ENCODE results near the gene PHAF1.
"Not testable (repeated sequence)": the region's sequence is repeated elsewhere in the genome, so short reads cannot be mapped to it uniquely, and the experiment has no call there.

PHAF1 gene

DNA sequence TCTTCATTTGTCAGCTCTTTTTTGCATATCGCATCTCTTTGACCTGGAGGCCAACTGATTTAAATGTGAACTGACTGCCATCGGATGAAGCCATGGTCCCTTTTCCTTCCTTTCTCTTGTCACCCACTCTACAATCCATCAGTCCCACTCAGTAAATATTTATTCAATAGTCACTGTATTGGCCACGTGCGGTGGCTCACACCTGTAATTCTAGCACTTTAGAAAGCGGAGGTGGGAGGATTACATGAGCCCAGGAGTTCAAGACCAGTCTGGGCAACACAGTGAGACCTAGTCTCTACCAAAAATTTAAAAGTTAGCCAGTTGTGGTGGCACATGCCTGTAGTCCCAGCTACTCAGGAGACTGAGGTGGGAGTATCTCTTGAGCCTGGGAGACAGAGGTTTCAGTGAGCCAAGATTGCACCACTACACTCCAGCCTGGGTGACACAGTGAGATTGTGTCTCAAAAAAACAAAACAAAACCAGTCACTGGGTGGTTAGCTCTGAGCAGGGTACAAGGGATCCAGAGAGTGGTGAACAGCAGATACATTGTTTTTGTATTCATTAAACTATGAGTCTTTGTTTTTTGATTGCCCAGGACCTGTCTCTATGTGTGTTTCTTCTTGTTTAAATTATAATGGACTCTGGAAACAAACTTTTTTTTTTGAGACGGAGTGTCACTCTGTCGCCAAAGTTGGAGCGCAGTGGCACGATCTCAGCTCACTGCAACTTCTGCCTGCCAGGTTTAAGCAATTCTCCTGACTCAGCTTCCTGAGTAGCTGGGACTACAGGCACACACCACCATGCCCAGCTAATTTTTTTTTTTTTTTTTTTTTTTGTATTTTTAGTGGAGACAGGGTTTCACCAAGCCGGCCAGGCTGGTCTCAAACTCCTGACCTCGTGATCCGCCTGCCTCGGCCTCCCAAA is 6.9 kb downstream of the PHAF1 start:
- Histone ChIP-seq H3K27ac (ENCODE audit: low read length) (no peak overlapping the region), H3K9ac (ENCODE audit: low read depth, low read length) (no peak overlapping the region), H3K4me2 (ENCODE audit: insufficient read depth, low read length) (no peak overlapping the region), H3K27me3 (ENCODE audit: insufficient read depth, low read length, poor library complexity) (no peaks in the 10 kb centered on the region), H4K20me1 (ENCODE audit: insufficient read depth, low read length) (peaks cover 19% of the 10 kb centered on the region; the same call in 1 of the 2 replicates), H3K4me3 (ENCODE audit: low read depth in 1 of 2, low read length in 2 of 2) (no peak overlapping the region), H3K36me3 (ENCODE audit: insufficient read depth, low read length) (peaks cover 26% of the 10 kb centered on the region), H3K9me3 (ENCODE audit: insufficient read depth, low read length, severe bottlenecking) (no peaks in the 10 kb centered on the region), H3K4me1 (ENCODE audit: insufficient read depth, low read length) (peaks cover 12% of the 10 kb centered on the region), H3K79me2 (ENCODE audit: insufficient read depth, low read length) (peaks cover 76% of the 10 kb centered on the region), H2AFZ (ENCODE audit: low read depth, low read length) (no peak overlapping the region)
- no peak for ATAC-seq (ENCODE audit: insufficient read depth, low read depth)
- DNase-seq: no peak
- TF ChIP-seq, protein P1, sequence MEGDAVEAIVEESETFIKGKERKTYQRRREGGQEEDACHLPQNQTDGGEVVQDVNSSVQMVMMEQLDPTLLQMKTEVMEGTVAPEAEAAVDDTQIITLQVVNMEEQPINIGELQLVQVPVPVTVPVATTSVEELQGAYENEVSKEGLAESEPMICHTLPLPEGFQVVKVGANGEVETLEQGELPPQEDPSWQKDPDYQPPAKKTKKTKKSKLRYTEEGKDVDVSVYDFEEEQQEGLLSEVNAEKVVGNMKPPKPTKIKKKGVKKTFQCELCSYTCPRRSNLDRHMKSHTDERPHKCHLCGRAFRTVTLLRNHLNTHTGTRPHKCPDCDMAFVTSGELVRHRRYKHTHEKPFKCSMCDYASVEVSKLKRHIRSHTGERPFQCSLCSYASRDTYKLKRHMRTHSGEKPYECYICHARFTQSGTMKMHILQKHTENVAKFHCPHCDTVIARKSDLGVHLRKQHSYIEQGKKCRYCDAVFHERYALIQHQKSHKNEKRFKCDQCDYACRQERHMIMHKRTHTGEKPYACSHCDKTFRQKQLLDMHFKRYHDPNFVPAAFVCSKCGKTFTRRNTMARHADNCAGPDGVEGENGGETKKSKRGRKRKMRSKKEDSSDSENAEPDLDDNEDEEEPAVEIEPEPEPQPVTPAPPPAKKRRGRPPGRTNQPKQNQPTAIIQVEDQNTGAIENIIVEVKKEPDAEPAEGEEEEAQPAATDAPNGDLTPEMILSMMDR (IDR thresholded peaks at IDR 0.05; ENCODE audit: borderline replicate concordance, extremely low read depth, low read length, poor library complexity, severe bottlenecking): no peak
- no peak for TF ChIP-seq EZH2 (IDR thresholded peaks at IDR 0.05; ENCODE audit: borderline replicate concordance, low read depth, low read length, severe bottlenecking)

DNA sequence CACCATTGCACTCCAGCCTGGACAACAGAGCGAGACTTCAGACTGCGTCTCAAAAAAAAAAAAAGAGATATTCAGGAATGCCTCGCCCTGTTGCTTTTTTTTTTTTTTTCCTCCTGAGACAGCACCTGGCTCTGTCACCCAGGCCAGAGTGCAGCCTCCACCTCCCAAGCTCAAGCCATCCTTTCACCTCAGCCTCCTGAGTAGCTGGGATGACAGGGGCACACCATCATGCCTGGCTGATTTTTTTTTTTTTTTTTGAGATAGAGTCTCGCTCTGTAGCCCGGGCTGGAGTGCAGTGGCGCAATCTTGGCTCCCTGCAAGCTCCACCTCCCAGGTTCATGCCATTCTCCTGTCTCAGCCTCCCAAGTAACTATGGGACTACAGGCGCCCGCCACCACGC is 8.0 kb downstream of the PHAF1 start:
- Histone ChIP-seq H3K4me2 (ENCODE audit: insufficient read depth, low read length) (no peak overlapping the region), H3K79me2 (ENCODE audit: insufficient read depth, low read length) (peaks cover 65% of the 10 kb centered on the region), H3K4me3 (ENCODE audit: low read depth in 1 of 2, low read length in 2 of 2) (no peak overlapping the region), H3K36me3 (ENCODE audit: insufficient read depth, low read length) (peaks cover 36% of the 10 kb centered on the region), H3K27ac (ENCODE audit: low read length) (no peak overlapping the region), H3K27me3 (ENCODE audit: insufficient read depth, low read length, poor library complexity) (no peaks in the 10 kb centered on the region), H3K9ac (ENCODE audit: low read depth, low read length) (no peak overlapping the region), H3K9me3 (ENCODE audit: insufficient read depth, low read length, severe bottlenecking) (no peaks in the 10 kb centered on the region), H4K20me1 (ENCODE audit: insufficient read depth, low read length) (peaks cover 17% of the 10 kb centered on the region; the same call in 1 of the 2 replicates), H2AFZ (ENCODE audit: low read depth, low read length) (no peak overlapping the region), H3K4me1 (ENCODE audit: insufficient read depth, low read length) (peaks cover 2% of the 10 kb centered on the region)
- no peak for DNase-seq
- TF ChIP-seq, protein P1 (IDR thresholded peaks at IDR 0.05; ENCODE audit: borderline replicate concordance, extremely low read depth, low read length, poor library complexity, severe bottlenecking): no peak
- no peak for TF ChIP-seq EZH2 (IDR thresholded peaks at IDR 0.05; ENCODE audit: borderline replicate concordance, low read depth, low read length, severe bottlenecking)
- no peak for ATAC-seq (ENCODE audit: insufficient read depth, low read depth)

DNA sequence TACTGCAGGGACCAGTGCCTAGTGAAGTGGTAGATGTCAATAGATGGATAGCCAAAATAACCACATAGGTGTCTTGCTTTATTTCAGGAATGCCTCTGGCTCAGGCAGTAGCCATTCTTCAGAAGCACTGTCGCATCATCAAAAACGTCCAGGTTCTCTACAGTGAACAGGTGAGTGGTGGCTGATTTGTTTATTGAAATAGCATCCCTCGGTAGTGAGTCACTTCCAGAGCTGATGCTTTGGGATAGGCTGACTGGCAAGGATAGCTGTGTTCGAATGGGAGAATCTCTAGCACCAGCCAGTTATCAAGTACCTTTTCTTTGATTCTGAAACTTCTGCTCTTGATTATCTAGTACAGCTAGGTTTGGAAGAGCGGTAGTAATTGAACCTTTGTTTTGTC is 10.3 kb downstream of the PHAF1 start:
- Histone ChIP-seq H3K4me1 (ENCODE audit: insufficient read depth, low read length) (no peaks in the 10 kb centered on the region), H3K9ac (ENCODE audit: low read depth, low read length) (no peak overlapping the region), H3K4me2 (ENCODE audit: insufficient read depth, low read length) (no peak overlapping the region), H4K20me1 (ENCODE audit: insufficient read depth, low read length) (peaks cover 9% of the 10 kb centered on the region; the same call in 1 of the 2 replicates), H3K36me3 (ENCODE audit: insufficient read depth, low read length) (peaks cover 43% of the 10 kb centered on the region), H3K79me2 (ENCODE audit: insufficient read depth, low read length) (peaks cover 46% of the 10 kb centered on the region), H2AFZ (ENCODE audit: low read depth, low read length) (no peak overlapping the region), H3K4me3 (ENCODE audit: low read depth in 1 of 2, low read length in 2 of 2) (no peak overlapping the region), H3K9me3 (ENCODE audit: insufficient read depth, low read length, severe bottlenecking) (no peaks in the 10 kb centered on the region), H3K27ac (ENCODE audit: low read length) (no peak overlapping the region), H3K27me3 (ENCODE audit: insufficient read depth, low read length, poor library complexity) (no peaks in the 10 kb centered on the region)
- no peak for TF ChIP-seq EZH2 (IDR thresholded peaks at IDR 0.05; ENCODE audit: borderline replicate concordance, low read depth, low read length, severe bottlenecking)
- TF ChIP-seq, protein P1 (IDR thresholded peaks at IDR 0.05; ENCODE audit: borderline replicate concordance, extremely low read depth, low read length, poor library complexity, severe bottlenecking): no peak
- no peak for ATAC-seq (ENCODE audit: insufficient read depth, low read depth)
- no peak for DNase-seq

DNA sequence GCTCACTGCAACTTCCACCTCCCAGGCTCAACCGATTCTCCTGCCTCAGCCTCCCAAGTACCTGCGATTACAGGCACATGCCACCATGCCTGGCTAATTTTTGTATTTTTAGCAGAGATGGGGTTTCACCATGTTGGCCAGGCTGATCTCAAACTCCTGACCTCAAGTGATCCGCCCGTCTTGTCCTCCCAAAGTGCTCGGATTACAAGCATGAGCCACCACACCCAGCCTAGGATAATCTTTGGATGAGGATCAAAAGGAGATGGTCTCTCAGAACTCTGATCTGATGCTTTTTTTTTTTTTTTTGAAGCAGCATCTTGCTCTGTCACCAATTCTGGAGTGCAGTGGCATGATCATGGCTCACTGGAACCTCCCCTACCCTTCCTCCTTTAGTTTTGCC is 13.1 kb downstream of the PHAF1 start:
- H3K4me1 ChIP-seq (ENCODE audit: insufficient read depth, low read length); H2AFZ ChIP-seq (ENCODE audit: low read depth, low read length); H3K4me3 ChIP-seq (ENCODE audit: low read depth in 1 of 2, low read length in 2 of 2); H3K27me3 ChIP-seq (ENCODE audit: insufficient read depth, low read length, poor library complexity); H3K27ac ChIP-seq (ENCODE audit: low read length); H3K4me2 ChIP-seq (ENCODE audit: insufficient read depth, low read length); H3K9me3 ChIP-seq (ENCODE audit: insufficient read depth, low read length, severe bottlenecking); DNase-seq; H3K9ac ChIP-seq (ENCODE audit: low read depth, low read length); H4K20me1 ChIP-seq (ENCODE audit: insufficient read depth, low read length); ATAC-seq (ENCODE audit: insufficient read depth, low read depth): not testable (repeated sequence)
- Histone ChIP-seq H3K79me2 (ENCODE audit: insufficient read depth, low read length) (peaks cover 20% of the 10 kb centered on the region), H3K36me3 (ENCODE audit: insufficient read depth, low read length) (peaks cover 59% of the 10 kb centered on the region)

All from DND-41 (cell line).